Liver (tissue), 9 donors: ENCODE data around the gene NUP93. TPM values are rescaled to one million over a fixed set of nuclear protein-coding genes. Genes with fewer than 3 reads are reported as not detected.
A peak's percentile ranks its signal among the peaks of the same experiment; 100 is the strongest.

Source experiments
- DNase-seq: peaks from one replicate; pipeline ENCODE4 v3.0.0-alpha.2; 2017; ENCODE audit warnings: low spot score
- H3K27ac ChIP-seq, 2 donors: one replicate each; pipeline ENCODE4 v1.7.0; 2013; ENCODE audit warnings: inconsistent platforms in 2 of 2, low read length in 2 of 2, control low read depth in 1 of 2, low read depth in 1 of 2, mild to moderate bottlenecking in 1 of 2
- H3K27me3 ChIP-seq, 4 donors: one replicate each; pipeline versions ENCODE4 v1.6.1 to v1.7.0; 2013; ENCODE audit warnings: low read length in 3 of 4, inconsistent platforms in 1 of 4, mild to moderate bottlenecking in 1 of 4, moderate library complexity in 1 of 4; ENCODE audit not compliant: control insufficient read depth in 4 of 4, insufficient read depth in 4 of 4
- H3K36me3 ChIP-seq, 4 donors: one replicate each; pipeline versions ENCODE4 v1.6.1 to v1.7.0; 2013; ENCODE audit warnings: low read length in 3 of 4, mild to moderate bottlenecking in 3 of 4, low read depth in 1 of 4, moderate library complexity in 1 of 4; ENCODE audit not compliant: control insufficient read depth in 4 of 4, insufficient read depth in 3 of 4
- H3K4me1 ChIP-seq, 4 donors: one replicate each; pipeline versions ENCODE4 v1.6.1 to v1.7.0; 2013; ENCODE audit warnings: low read length in 3 of 4, mild to moderate bottlenecking in 3 of 4, moderate library complexity in 1 of 4; ENCODE audit not compliant: control insufficient read depth in 4 of 4, insufficient read depth in 4 of 4
- H3K4me3 ChIP-seq, 3 donors: one replicate each; pipeline versions ENCODE4 v1.6.1 to v1.7.0; 2013; ENCODE audit warnings: low read length in 3 of 3, control low read depth in 1 of 3, low read depth in 1 of 3, mild to moderate bottlenecking in 1 of 3
- H3K9ac ChIP-seq, 2 donors: one replicate each; pipeline ENCODE4 v1.7.0; 2013; ENCODE audit warnings: low read length in 2 of 2, mild to moderate bottlenecking in 2 of 2, moderate library complexity in 2 of 2, control low read depth in 1 of 2, low read depth in 1 of 2
- H3K9me3 ChIP-seq, 4 donors: one replicate each; pipeline versions ENCODE4 v1.6.1 to v1.7.0; 2013; ENCODE audit warnings: low read length in 3 of 4; ENCODE audit not compliant: control insufficient read depth in 4 of 4
- ATF3 ChIP-seq: IDR thresholded peaks from 2 replicates; pipeline ENCODE4 v1.6.1; 2016; ENCODE audit warnings: antibody characterized with exemption
- EGR1 ChIP-seq, 2 donors: IDR thresholded peaks; 2 replicates each; pipeline ENCODE4 v1.6.1; 2016 to 2018; ENCODE audit warnings: antibody characterized with exemption in 2 of 2, low read depth in 2 of 2
- FOXA1 ChIP-seq: IDR thresholded peaks from 2 replicates; pipeline ENCODE4 v1.6.1; 2016; ENCODE audit warnings: antibody characterized with exemption
- FOXA2 ChIP-seq: IDR thresholded peaks from 2 replicates; pipeline ENCODE4 v1.6.1; 2016; ENCODE audit warnings: antibody characterized with exemption
- GABPA ChIP-seq, 2 donors: IDR thresholded peaks in 1 of 2; conservative IDR thresholded peaks in 1 of 2; 2 replicates each; pipeline ENCODE4 v1.6.1; 2016; ENCODE audit warnings: antibody characterized with exemption in 2 of 2, mild to moderate bottlenecking in 1 of 2, moderate library complexity in 1 of 2
- HNF4A ChIP-seq, 2 donors: conservative IDR thresholded peaks; 2 replicates each; pipeline ENCODE4 v1.6.1; 2016; ENCODE audit warnings: antibody characterized with exemption in 2 of 2, mild to moderate bottlenecking in 2 of 2
- HNF4G ChIP-seq: IDR thresholded peaks from 2 replicates; pipeline ENCODE4 v1.6.1; 2016; ENCODE audit warnings: antibody characterized with exemption
- JUND ChIP-seq, 2 donors: IDR thresholded peaks; 2 replicates each; pipeline ENCODE4 v1.6.1; 2016; ENCODE audit warnings: antibody characterized with exemption in 2 of 2
- NR2F2 ChIP-seq: IDR thresholded peaks from 2 replicates; pipeline ENCODE4 v1.6.1; 2016; ENCODE audit warnings: antibody characterized with exemption
- RAD21 ChIP-seq, 2 donors: IDR thresholded peaks; 2 replicates each; pipeline ENCODE4 v1.6.1; 2016; ENCODE audit warnings: antibody characterized with exemption in 2 of 2, mild to moderate bottlenecking in 2 of 2
- REST ChIP-seq: IDR thresholded peaks from 2 replicates; pipeline ENCODE4 v1.6.1; 2016; ENCODE audit warnings: antibody characterized with exemption, mild to moderate bottlenecking
- RXRA ChIP-seq, 2 donors: IDR thresholded peaks; 2 replicates each; pipeline ENCODE4 v1.6.1; 2017 to 2018; ENCODE audit warnings: antibody characterized with exemption in 2 of 2, mild to moderate bottlenecking in 1 of 2
- SP1 ChIP-seq: IDR thresholded peaks from 2 replicates; pipeline ENCODE4 v1.6.1; 2018; ENCODE audit warnings: antibody characterized with exemption, mild to moderate bottlenecking
- YY1 ChIP-seq: IDR thresholded peaks from 2 replicates; pipeline ENCODE4 v1.6.1; 2016; ENCODE audit warnings: antibody characterized with exemption, mild to moderate bottlenecking
- ZBTB33 ChIP-seq: IDR thresholded peaks from 2 replicates; pipeline ENCODE4 v1.6.1; 2016; ENCODE audit warnings: antibody characterized with exemption
- WGBS: extraction: QIAGEN DNeasy Blood & Tissue Kit; methylation state at CpG from one replicate; pipeline ENCODE4 v1.1.7; 2013; 5-methylcytosine and 5-hydroxymethylcytosine counted together
- polyA plus RNA-seq, 2 donors: library from polyadenylated mRNA; stranded (reverse) in 1 of 2; unstranded in 1 of 2; fragments of 200-250 nt in 1 of 2; fragments of >200 nt in 1 of 2; fragmentation: Nextera tagmentation in 1 of 2; extraction: Ambion mirVana in 1 of 2; gene quantifications; one replicate each; pipeline versions ENCODE4 v1.2.1 to v1.2.3, GENCODE V29; 2013 to 2015
- total RNA-seq, 2 donors: library from RNA; depleted of rRNA; stranded (reverse); fragments of >200 nt; gene quantifications; one replicate each; pipeline ENCODE4 v1.2.3, GENCODE V29; 2014
- donor health status: healthy.
- donor health status: healthy.
- donor health status: healthy.
- donor health status: healthy.
- donor health status: healthy.

NUP93 gene
- total and polyA plus RNA-seq, 4 donors, result 8.2 to 31.8 (median 9.8) TPM

- H3K27me3 ChIP-seq, result no peaks in the 10 kb centered on the region
- no peak overlapping the region for H3K4me3 ChIP-seq
- WGBS, result 74% methylated on average over 9 of the region's 9 CpGs
- H3K36me3 ChIP-seq, result peaks cover 0 to 12% (median 4%) of the 10 kb centered on the region in 4 donors
- TF ChIP-seq HNF4G, result no peak
- TF ChIP-seq YY1, result no peak
- TF ChIP-seq GABPA (IDR thresholded peaks at IDR 0.05 in 1 of 2, conservative IDR thresholded peaks at IDR 0.05 in 1 of 2), result no peak
- TF ChIP-seq EGR1 (IDR thresholded peaks at IDR 0.05; ENCODE audit: low read depth in 2 of 2), result no peak
- no peak for TF ChIP-seq FOXA1
- no peak for TF ChIP-seq ZBTB33
- no peak for TF ChIP-seq RAD21 (IDR thresholded peaks at IDR 0.05)
- no peak for TF ChIP-seq SP1
- no peak for TF ChIP-seq FOXA2
- no peak for TF ChIP-seq NR2F2
- TF ChIP-seq ATF3, result no peak
- TF ChIP-seq JUND (IDR thresholded peaks at IDR 0.05), result no peak
- H3K27ac ChIP-seq, result no peak overlapping the region
- H3K9ac ChIP-seq, result no peak overlapping the region
- no peak for DNase-seq
- peaks cover 3 to 14% (median 4%) of the 10 kb centered on the region in 4 donors for H3K4me1 ChIP-seq
- H3K9me3 ChIP-seq, result no peaks in the 10 kb centered on the region
Observed at GRCh38 chr16:56847173-56847910, 117.4 kb downstream of the NUP93 start.

- H3K36me3 ChIP-seq, result peaks cover 0 to 6% (median 2%) of the 10 kb centered on the region in 4 donors
- no peak overlapping the region for H3K27ac ChIP-seq
- H3K4me3 ChIP-seq, result no peak overlapping the region
- WGBS, result 75% methylated on average over 11 of the region's 11 CpGs
- no peaks in the 10 kb centered on the region for H3K27me3 ChIP-seq
- TF ChIP-seq RXRA (IDR thresholded peaks at IDR 0.05) (peak; percentile 9 to 28), REST (no peak), NR2F2 (peak; percentile 36), HNF4A (conservative IDR thresholded peaks at IDR 0.05) (no peak), JUND (IDR thresholded peaks at IDR 0.05) (no peak)
- H3K9ac ChIP-seq, result no peak overlapping the region
- H3K9me3 ChIP-seq, result no peaks in the 10 kb centered on the region
- no peak for DNase-seq
- peaks cover 3 to 14% (median 4%) of the 10 kb centered on the region in 4 donors for H3K4me1 ChIP-seq
Observed at GRCh38 chr16:56848029-56848936, 118.4 kb downstream of the NUP93 start.
